Adrenal gland (tissue), 12 donors: ENCODE data around the gene CCDC183. TPM values are rescaled to one million over a fixed set of nuclear protein-coding genes. Genes with fewer than 3 reads are reported as not detected.
A peak's percentile ranks its signal among the peaks of the same experiment; 100 is the strongest.

Source experiments
- DNase-seq, 7 donors: peaks; one replicate each; pipeline ENCODE4 v3.0.0-alpha.2; 2019 to 2020
- H3K27ac ChIP-seq, 5 donors: fragments of 200-600 bp; sonication (generic) in 4 of 5; 1 replicate in 3 of 5; 2 replicates in 2 of 5; pipeline versions ENCODE4 v1.5.1 to v1.8.0; 2016 to 2020; ENCODE audit warnings: mild to moderate bottlenecking in 1 of 5
- H3K27me3 ChIP-seq: fragments of 200-600 bp; 2 replicates; pipeline ENCODE4 v1.8.0; 2021
- H3K36me3 ChIP-seq, 2 donors: fragments of 200-600 bp; replicated peaks in 1 of 2; 1 replicate in 1 of 2; 2 replicates in 1 of 2; pipeline versions ENCODE4 v1.5.1 to v1.8.0; 2018 to 2022
- H3K4me1 ChIP-seq, 2 donors: fragments of 200-600 bp; replicated peaks in 1 of 2; 1 replicate in 1 of 2; 2 replicates in 1 of 2; pipeline versions ENCODE4 v1.5.1 to v1.8.0; 2018 to 2021
- H3K4me3 ChIP-seq, 4 donors: fragments of 200-600 bp; sonication (generic) in 3 of 4; one replicate each; pipeline ENCODE4 v1.5.1; 2016 to 2018
- H3K9me3 ChIP-seq, 3 donors: fragments of 200-600 bp; sonication (generic) in 1 of 3; replicated peaks in 1 of 3; 1 replicate in 2 of 3; 2 replicates in 1 of 3; pipeline versions ENCODE4 v1.5.1 to v1.8.0; 2016 to 2021
- POLR2A ChIP-seq, 2 donors: fragments of 450-650 bp; IDR thresholded peaks; one replicate each; pipeline ENCODE4 v1.6.1; 2017; ENCODE audit warnings: antibody characterized with exemption in 2 of 2, mild to moderate bottlenecking in 2 of 2, moderate library complexity in 1 of 2
- WGBS, 4 donors: extraction: QIAGEN DNeasy Blood & Tissue Kit in 2 of 4; methylation state at CpG; one replicate each; pipeline versions ENCODE4 v1.1.5 to v1.1.7; 2013 to 2017; 5-methylcytosine and 5-hydroxymethylcytosine counted together
- intact Hi-C, 2 donors: fragments of 100-400 bp; cut with DNase I; formaldehyde crosslinking; loops; one replicate each; pipeline versions ENCODE4 v1.14.1 to v1.15.0; 2022 to 2023
- polyA plus RNA-seq, 3 donors: library from polyadenylated mRNA; stranded (reverse); fragments of 200-250 nt in 2 of 3; fragments of 350-450 nt in 1 of 3; fragmentation: Illumina TruSeq in 1 of 3; extraction: RNeasy Lipid Tissue Mini Kit (QIAGEN cat#74804) in 1 of 3; gene quantifications; one replicate each; pipeline ENCODE4 v1.2.3, GENCODE V29; 2013 to 2014
- total RNA-seq, 9 donors: library from RNA; depleted of rRNA in 4 of 9; stranded (reverse); fragments of >200 nt in 4 of 9; fragments of 120-200 nt in 1 of 9; fragmentation: NEBNext Ultra II Directional in 1 of 9; extraction: Animal tissue kit (Norgen Biotek cat#: 25700) in 1 of 9; gene quantifications; one replicate each; pipeline versions ENCODE4 v1.1.0 to v1.2.4, GENCODE V29; 2013 to 2023
- TF ChIP-seq, protein P1 (sequence below), 6 experiments: fragments of 450-650 bp in 4 of 6; fragments of 200-600 bp in 2 of 6; sonication (generic) in 1 of 6; IDR thresholded peaks; 1 replicate in 5 of 6; 2 replicates in 1 of 6; pipeline versions ENCODE4 v1.5.1 to v1.8.0; 2016 to 2021; ENCODE audit warnings: antibody characterized with exemption in 6 of 6, mild to moderate bottlenecking in 2 of 6, moderate library complexity in 1 of 6
- donor health status: healthy with polysubstance abuse.
- donor health status: Bipolar disorder and iron deficiency.
- donor health status: DM: yes; HTN: yes; CAD: no.
- donor health status: DM: no; HTN: no; CAD: no.
- donor health status: DM: no; HTN: no; CAD: no.
- donor health status: DM: yes; HTN: yes; CAD: no.

CCDC183 gene
- total and polyA plus RNA-seq, 12 donors: 0.46 to 17.5 (median 1.8) TPM; not detected in 1

DNA sequence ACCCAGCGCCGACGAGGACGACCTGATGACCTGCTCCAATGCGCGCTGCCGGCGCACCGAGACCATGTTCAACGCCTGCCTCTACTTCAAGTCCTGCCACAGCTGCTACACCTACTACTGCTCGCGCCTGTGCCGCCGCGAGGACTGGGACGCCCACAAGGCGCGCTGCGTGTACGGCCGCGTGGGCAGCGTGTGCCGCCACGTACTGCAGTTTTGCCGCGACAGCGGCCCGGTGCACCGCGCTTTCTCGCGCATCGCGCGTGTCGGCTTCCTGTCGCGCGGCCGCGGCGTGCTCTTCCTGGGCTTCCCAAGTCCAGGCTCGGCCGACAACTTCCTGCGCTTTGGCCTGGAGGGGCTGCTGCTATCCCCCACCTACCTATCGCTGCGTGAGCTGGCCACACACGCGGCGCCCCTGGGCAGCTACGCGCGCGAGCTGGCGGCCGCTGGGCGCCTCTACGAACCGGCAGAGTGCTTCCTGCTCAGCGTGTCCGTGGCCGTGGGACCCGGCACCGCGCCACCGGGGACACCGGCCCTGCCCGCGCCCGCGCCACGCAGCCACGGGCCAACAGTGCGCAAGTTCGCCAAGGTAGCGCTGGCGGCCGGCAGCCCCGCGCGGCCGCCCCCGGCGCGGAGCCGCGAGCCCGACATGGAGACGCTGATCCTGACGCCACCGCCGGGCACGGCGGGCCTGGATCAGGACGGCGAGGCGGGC is 50.4 kb downstream of the CCDC183 start:
- Histone ChIP-seq H3K4me1 (peaks cover 21 to 43% of the 10 kb centered on the region in 2 donors), H3K36me3 (peaks cover 0 to 10% of the 10 kb centered on the region in 2 donors), H3K27ac (no peak overlapping the region), H3K4me3 (peak overlapping the region in 1 of 4 donors; percentile 83), H3K27me3 (no peaks in the 10 kb centered on the region), H3K9me3 (no peaks in the 10 kb centered on the region)
- 23 to 43% (median 33%) methylated on average over 37 to 98 of the region's 98 CpGs for WGBS, 4 donors
- intact Hi-C loops: loop anchor here (10.0 kb wide), 2 partner anchors 52 to 98 kb away; partner anchors contain the start of genes C8G (in 1 of the 2), CCDC183 (in 1 of the 2), FBXW5 (in 1 of the 2) and TMEM141 (in 1 of the 2)
- no peak for TF ChIP-seq POLR2A (IDR thresholded peaks at IDR 0.05)
- TF ChIP-seq, protein P1, sequence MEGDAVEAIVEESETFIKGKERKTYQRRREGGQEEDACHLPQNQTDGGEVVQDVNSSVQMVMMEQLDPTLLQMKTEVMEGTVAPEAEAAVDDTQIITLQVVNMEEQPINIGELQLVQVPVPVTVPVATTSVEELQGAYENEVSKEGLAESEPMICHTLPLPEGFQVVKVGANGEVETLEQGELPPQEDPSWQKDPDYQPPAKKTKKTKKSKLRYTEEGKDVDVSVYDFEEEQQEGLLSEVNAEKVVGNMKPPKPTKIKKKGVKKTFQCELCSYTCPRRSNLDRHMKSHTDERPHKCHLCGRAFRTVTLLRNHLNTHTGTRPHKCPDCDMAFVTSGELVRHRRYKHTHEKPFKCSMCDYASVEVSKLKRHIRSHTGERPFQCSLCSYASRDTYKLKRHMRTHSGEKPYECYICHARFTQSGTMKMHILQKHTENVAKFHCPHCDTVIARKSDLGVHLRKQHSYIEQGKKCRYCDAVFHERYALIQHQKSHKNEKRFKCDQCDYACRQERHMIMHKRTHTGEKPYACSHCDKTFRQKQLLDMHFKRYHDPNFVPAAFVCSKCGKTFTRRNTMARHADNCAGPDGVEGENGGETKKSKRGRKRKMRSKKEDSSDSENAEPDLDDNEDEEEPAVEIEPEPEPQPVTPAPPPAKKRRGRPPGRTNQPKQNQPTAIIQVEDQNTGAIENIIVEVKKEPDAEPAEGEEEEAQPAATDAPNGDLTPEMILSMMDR (IDR thresholded peaks at IDR 0.05): no peak
- DNase-seq: no peak

DNA sequence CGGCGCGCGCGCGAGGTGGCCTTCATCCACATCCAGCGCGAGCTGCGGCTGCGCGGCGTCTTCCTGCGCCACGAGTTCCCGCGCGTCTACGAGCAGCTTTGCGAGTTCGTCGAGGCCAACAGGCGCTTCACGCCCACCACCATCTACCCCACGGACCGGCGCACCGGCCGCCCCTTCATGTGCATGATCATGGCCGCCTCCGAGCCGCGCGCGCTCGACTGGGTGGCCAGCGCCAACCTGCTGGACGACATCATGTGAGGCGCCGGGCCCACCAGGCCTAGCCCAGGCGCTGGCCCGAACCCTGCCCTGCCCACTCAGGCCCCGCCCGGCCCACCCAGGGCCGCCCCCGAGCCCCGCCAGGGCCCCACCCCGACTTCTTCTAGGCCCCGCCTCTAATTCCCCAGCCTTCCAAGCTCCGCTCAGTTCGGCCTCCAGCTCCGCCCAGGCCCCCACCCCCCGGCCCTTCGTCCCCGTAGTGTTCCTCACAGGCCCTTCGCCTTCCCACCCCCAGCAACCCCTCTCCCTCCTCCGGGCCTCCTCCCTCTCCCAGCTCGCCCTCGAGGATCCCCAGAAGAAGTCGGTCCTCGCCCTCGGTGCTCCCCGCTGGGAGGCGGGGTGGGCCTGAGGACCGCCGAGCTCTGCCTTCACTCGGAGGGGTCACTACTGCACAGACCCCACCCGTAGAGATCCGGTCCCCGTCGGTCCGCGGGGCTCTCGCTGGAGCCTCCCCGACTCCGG is 51.1 kb downstream of the CCDC183 start:
- Histone ChIP-seq H3K27ac (peak overlapping the region; percentile 86 to 98 (median 91)), H3K4me3 (peak overlapping the region in 2 of 4 donors; percentile 55 to 83), H3K4me1 (peaks cover 18 to 43% of the 10 kb centered on the region in 2 donors), H3K9me3 (no peaks in the 10 kb centered on the region), H3K27me3 (no peaks in the 10 kb centered on the region), H3K36me3 (peaks cover 0 to 10% of the 10 kb centered on the region in 2 donors)
- DNase-seq: peak in 2 of 7 donors; percentile 35 to 64
- WGBS, 4 donors: 13 to 19% (median 15%) methylated on average over 6 to 75 of the region's 75 CpGs; no CpG with 5 or more reads in 1 of the 4 donors
- intact Hi-C loops: loop anchor here (10.0 kb wide), 2 partner anchors 52 to 98 kb away; partner anchors contain the start of genes C8G (in 1 of the 2), CCDC183 (in 1 of the 2), FBXW5 (in 1 of the 2) and TMEM141 (in 1 of the 2)
- TF ChIP-seq POLR2A (IDR thresholded peaks at IDR 0.05): no peak
- TF ChIP-seq, protein P1 (IDR thresholded peaks at IDR 0.05): no peak

GRCh38 chr9:136847826-136848392 is 51.8 kb downstream of the CCDC183 start:
- peaks cover 14 to 38% of the 10 kb centered on the region in 2 donors for H3K4me1 ChIP-seq
- H3K27me3 ChIP-seq: no peaks in the 10 kb centered on the region
- peak overlapping the region; percentile 86 to 98 (median 91) for H3K27ac ChIP-seq
- intact Hi-C loops: loop anchor here (10.0 kb wide), 2 partner anchors 53 to 97 kb away; partner anchors contain the start of genes C8G (in 1 of the 2), CCDC183 (in 1 of the 2), FBXW5 (in 1 of the 2) and TMEM141 (in 1 of the 2)
- H3K9me3 ChIP-seq: no peaks in the 10 kb centered on the region
- peaks cover 0 to 10% of the 10 kb centered on the region in 2 donors for H3K36me3 ChIP-seq
- DNase-seq: peak; percentile 86 to 97 (median 92)
- WGBS, 4 donors: 0 to 1% (median 0%) methylated on average over 18 to 48 of the region's 48 CpGs
- TF ChIP-seq, protein P1 (IDR thresholded peaks at IDR 0.05): peak in 1 of 6 experiments; percentile 12
- TF ChIP-seq POLR2A (IDR thresholded peaks at IDR 0.05): peak; percentile 73 to 89
- H3K4me3 ChIP-seq: peak overlapping the region; percentile 36 to 83 (median 48)
